Vagina (tissue), 2 donors: Measurements from ENCODE around the gene ZKSCAN3. TPM values are rescaled to one million over a fixed set of nuclear protein-coding genes. Genes with fewer than 3 reads are reported as not detected.

ENCODE experiments used
- DNase-seq, 2 donors: peaks; one replicate each; pipeline ENCODE4 v3.0.0-alpha.2; 2017; ENCODE audit errors: extremely low spot score in 2 of 2
- H3K27ac ChIP-seq: fragments of 200-600 bp; sonication (generic); one replicate; pipeline ENCODE4 v1.5.1; 2019
- H3K27me3 ChIP-seq: fragments of 200-600 bp; sonication (generic); one replicate; pipeline ENCODE4 v1.5.1; 2019
- H3K36me3 ChIP-seq, 2 donors: fragments of 200-600 bp; sonication (generic); one replicate each; pipeline ENCODE4 v1.5.1; 2017 to 2019
- H3K4me1 ChIP-seq: fragments of 200-600 bp; sonication (generic); one replicate; pipeline ENCODE4 v1.5.1; 2019
- H3K4me3 ChIP-seq, 2 donors: fragments of 200-600 bp; sonication (generic); 1 replicate in 1 of 2; 2 replicates in 1 of 2; pipeline ENCODE4 v1.5.1; 2016 to 2019
- H3K9me3 ChIP-seq: fragments of 200-600 bp; sonication (generic); one replicate; pipeline ENCODE4 v1.5.1; 2019
- POLR2A ChIP-seq, 2 donors: fragments of 450-650 bp; IDR thresholded peaks; one replicate each; pipeline ENCODE4 v1.6.1; 2017; ENCODE audit warnings: antibody characterized with exemption in 2 of 2, mild to moderate bottlenecking in 2 of 2, moderate library complexity in 2 of 2
- POLR2AphosphoS5 ChIP-seq, 2 donors: sonication (generic); formaldehyde crosslinking; IDR thresholded peaks; one replicate each; pipeline ENCODE4 v1.9.0; 2017; ENCODE audit warnings: antibody characterized with exemption in 2 of 2, mild to moderate bottlenecking in 2 of 2, low read depth in 1 of 2; ENCODE audit not compliant: insufficient read depth in 1 of 2
- intact Hi-C: fragments of 100-400 bp; cut with DNase I; formaldehyde crosslinking; loops from one replicate; pipeline ENCODE4 v1.15.1; 2023
- small RNA-seq: library from RNA; depleted of rRNA; stranded (forward); fragments of <200 nt; gene quantifications from one replicate; pipeline ENCODE3, GENCODE V24; 2016
- total RNA-seq: library from RNA; depleted of rRNA; stranded (reverse); fragments of >200 nt; gene quantifications from one replicate; pipeline ENCODE4 v1.2.3, GENCODE V29; 2016
- TF ChIP-seq, protein P1 (sequence below), 3 experiments: fragments of 450-650 bp in 2 of 3; fragments of 200-600 bp in 1 of 3; sonication (generic) in 1 of 3; IDR thresholded peaks; one replicate each; pipeline ENCODE4 v1.5.1; 2017 to 2019; ENCODE audit warnings: antibody characterized with exemption in 3 of 3, mild to moderate bottlenecking in 2 of 3, moderate library complexity in 2 of 3

ZKSCAN3 gene
- total RNA-seq, 1 donor from 2014 or later, result 2.9 TPM

DNA sequence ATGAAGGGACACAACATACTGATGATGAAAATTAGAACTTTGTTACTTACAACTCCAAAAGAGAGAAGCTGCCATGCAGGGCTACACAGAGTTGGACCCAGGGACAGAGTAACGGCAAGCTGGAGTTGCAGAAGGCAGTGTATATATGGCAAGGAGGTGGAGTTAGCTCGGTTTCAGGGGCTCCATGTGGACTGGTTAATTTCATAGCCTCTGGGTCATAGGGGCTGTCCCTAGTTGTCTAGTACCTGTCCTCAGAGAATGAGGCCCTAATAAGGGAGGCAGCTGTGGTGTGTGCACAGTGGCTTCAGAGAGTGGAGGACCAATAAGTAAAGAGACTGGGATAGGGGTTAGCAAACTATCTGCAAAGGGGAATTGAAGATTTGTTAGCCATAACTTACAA lies 57.7 kb downstream of the ZKSCAN3 start:
- no peak overlapping the region for H3K4me3 ChIP-seq
- H3K27ac ChIP-seq, result no peak overlapping the region
- H3K27me3 ChIP-seq, result no peaks in the 10 kb centered on the region
- no peaks in the 10 kb centered on the region for H3K36me3 ChIP-seq
- intact Hi-C loops, result no loop called here
- DNase-seq, result no peak
- TF ChIP-seq POLR2AphosphoS5 (IDR thresholded peaks at IDR 0.05; ENCODE audit: insufficient read depth in 1 of 2, low read depth in 1 of 2) (no peak), POLR2A (IDR thresholded peaks at IDR 0.05) (no peak)
- TF ChIP-seq, protein P1, sequence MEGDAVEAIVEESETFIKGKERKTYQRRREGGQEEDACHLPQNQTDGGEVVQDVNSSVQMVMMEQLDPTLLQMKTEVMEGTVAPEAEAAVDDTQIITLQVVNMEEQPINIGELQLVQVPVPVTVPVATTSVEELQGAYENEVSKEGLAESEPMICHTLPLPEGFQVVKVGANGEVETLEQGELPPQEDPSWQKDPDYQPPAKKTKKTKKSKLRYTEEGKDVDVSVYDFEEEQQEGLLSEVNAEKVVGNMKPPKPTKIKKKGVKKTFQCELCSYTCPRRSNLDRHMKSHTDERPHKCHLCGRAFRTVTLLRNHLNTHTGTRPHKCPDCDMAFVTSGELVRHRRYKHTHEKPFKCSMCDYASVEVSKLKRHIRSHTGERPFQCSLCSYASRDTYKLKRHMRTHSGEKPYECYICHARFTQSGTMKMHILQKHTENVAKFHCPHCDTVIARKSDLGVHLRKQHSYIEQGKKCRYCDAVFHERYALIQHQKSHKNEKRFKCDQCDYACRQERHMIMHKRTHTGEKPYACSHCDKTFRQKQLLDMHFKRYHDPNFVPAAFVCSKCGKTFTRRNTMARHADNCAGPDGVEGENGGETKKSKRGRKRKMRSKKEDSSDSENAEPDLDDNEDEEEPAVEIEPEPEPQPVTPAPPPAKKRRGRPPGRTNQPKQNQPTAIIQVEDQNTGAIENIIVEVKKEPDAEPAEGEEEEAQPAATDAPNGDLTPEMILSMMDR (IDR thresholded peaks at IDR 0.05), result no peak
- no peaks in the 10 kb centered on the region for H3K9me3 ChIP-seq
- no peaks in the 10 kb centered on the region for H3K4me1 ChIP-seq

- Histone ChIP-seq H3K9me3 (no peaks in the 10 kb centered on the region), H3K36me3 (no peaks in the 10 kb centered on the region), H3K27me3 (no peaks in the 10 kb centered on the region), H3K27ac (no peak overlapping the region), H3K4me3 (no peak overlapping the region), H3K4me1 (no peaks in the 10 kb centered on the region)
- TF ChIP-seq, protein P1 (IDR thresholded peaks at IDR 0.05), result no peak
- no peak for TF ChIP-seq POLR2AphosphoS5 (IDR thresholded peaks at IDR 0.05; ENCODE audit: insufficient read depth in 1 of 2, low read depth in 1 of 2)
- no peak for TF ChIP-seq POLR2A (IDR thresholded peaks at IDR 0.05)
- DNase-seq, result no peak
- intact Hi-C loops, result no loop called here
Observed at GRCh38 chr6:28408076-28408802, 58.5 kb downstream of the ZKSCAN3 start.

GRCh38 chr6:28410767-28411166 lies 61.0 kb downstream of the ZKSCAN3 start:
- Histone ChIP-seq H3K4me1 (no peaks in the 10 kb centered on the region), H3K27me3 (no peaks in the 10 kb centered on the region), H3K27ac (no peak overlapping the region), H3K36me3 (no peaks in the 10 kb centered on the region), H3K4me3 (no peak overlapping the region), H3K9me3 (no peaks in the 10 kb centered on the region)
- DNase-seq, result no peak
- intact Hi-C loops, result no loop called here
- TF ChIP-seq, protein P1 (IDR thresholded peaks at IDR 0.05), result no peak
- TF ChIP-seq POLR2AphosphoS5 (IDR thresholded peaks at IDR 0.05; ENCODE audit: insufficient read depth in 1 of 2, low read depth in 1 of 2) (no peak), POLR2A (IDR thresholded peaks at IDR 0.05) (no peak)

GRCh38 chr6:28413681-28414080 lies 63.9 kb downstream of the ZKSCAN3 start:
- Histone ChIP-seq H3K4me1 (no peaks in the 10 kb centered on the region), H3K4me3 (no peak overlapping the region), H3K9me3 (no peaks in the 10 kb centered on the region), H3K27ac (no peak overlapping the region), H3K27me3 (no peaks in the 10 kb centered on the region), H3K36me3 (no peaks in the 10 kb centered on the region)
- DNase-seq, result no peak
- TF ChIP-seq POLR2AphosphoS5 (IDR thresholded peaks at IDR 0.05; ENCODE audit: insufficient read depth in 1 of 2, low read depth in 1 of 2) (no peak), POLR2A (IDR thresholded peaks at IDR 0.05) (no peak)
- TF ChIP-seq, protein P1 (IDR thresholded peaks at IDR 0.05), result no peak
- intact Hi-C loops, result no loop called here

Small RNA genes within 50 kb of the gene (small RNA-seq; reads per million reads assigned to genes)
- gene AL021997.1 (not detected), gene AL021997.2 (not detected), gene RNU2-45P (not detected)

Other genes with a start within 250 kb of the ZKSCAN3 start
- 1.2 TPM for gene ZSCAN16, start 225.3 kb upstream of the ZKSCAN3 start, total RNA-seq
- gene ZKSCAN8, start 208.1 kb upstream of the ZKSCAN3 start, total RNA-seq, result 14.5 TPM
- 11.3 TPM for gene ZSCAN9, start 124.7 kb upstream of the ZKSCAN3 start, total RNA-seq
- 5.9 TPM for gene ZKSCAN4, start 97.7 kb upstream of the ZKSCAN3 start, total RNA-seq
- gene NKAPL, start 90.7 kb upstream of the ZKSCAN3 start, total RNA-seq, result not detected
- gene ZSCAN26, start 82.8 kb upstream of the ZKSCAN3 start, total RNA-seq, result 18.7 TPM
- 5.2 TPM for gene PGBD1, start 68.4 kb upstream of the ZKSCAN3 start, total RNA-seq
- 11.3 TPM for gene ZSCAN31, start 13.8 kb upstream of the ZKSCAN3 start, total RNA-seq
- 5.9 TPM for gene ZSCAN12, start 49.8 kb downstream of the ZKSCAN3 start, total RNA-seq
- 0.98 TPM for gene ZSCAN23, start 93.5 kb downstream of the ZKSCAN3 start, total RNA-seq
- not detected for gene GPX6, start 165.8 kb downstream of the ZKSCAN3 start, total RNA-seq
- not detected for gene GPX5, start 175.9 kb downstream of the ZKSCAN3 start, total RNA-seq